Fibroblast of mammary gland (primary cell): Measurements from ENCODE around the gene PLXNA4.
A peak's percentile ranks its signal among the peaks of the same experiment; 100 is the strongest.

Experiments
- DNase-seq: peaks from one replicate; pipeline ENCODE4 v3.0.0-alpha.2; 2010; ENCODE audit warnings: low read depth
- H3K4me3 ChIP-seq: 2 replicates; pipeline ENCODE4 v1.5.1; 2011; ENCODE audit warnings: low read depth, mild to moderate bottlenecking, low read length, moderate library complexity; ENCODE audit not compliant: control insufficient read depth
- CTCF ChIP-seq: conservative IDR thresholded peaks from 2 replicates; pipeline ENCODE4 v1.5.1; 2011; ENCODE audit warnings: low read depth, low read length, inconsistent platforms; ENCODE audit not compliant: control insufficient read depth, insufficient read depth

PLXNA4 gene

GRCh38 chr7:132575982-132576720 is at the start of gene PLXNA4:
PLXNA4 (minus strand) TSS chr7:132576470; CDS start chr7:132508693, 67,777 bp downstream.
- no peak for DNase-seq
- no peak for TF ChIP-seq CTCF
- no peak within 1 kb of the TSS for H3K4me3 ChIP-seq

- no peak overlapping the region for H3K4me3 ChIP-seq
- DNase-seq: no peak
- TF ChIP-seq CTCF: no peak
Observed at GRCh38 chr7:132625651-132626050, 49.4 kb upstream of the PLXNA4 start.

- TF ChIP-seq CTCF: no peak
- no peak for DNase-seq
- no peak overlapping the region for H3K4me3 ChIP-seq
Observed at GRCh38 chr7:132622081-132622480, 45.8 kb upstream of the PLXNA4 start.

GRCh38 chr7:132619967-132620366 is 43.7 kb upstream of the PLXNA4 start:
- no peak overlapping the region for H3K4me3 ChIP-seq
- TF ChIP-seq CTCF: no peak
- DNase-seq: no peak

- TF ChIP-seq CTCF: no peak
- DNase-seq: peak; percentile 24
- no peak overlapping the region for H3K4me3 ChIP-seq
Observed at GRCh38 chr7:132618956-132619305, 42.7 kb upstream of the PLXNA4 start.

- DNase-seq: no peak
- TF ChIP-seq CTCF: no peak
Observed at GRCh38 chr7:132618271-132618955, 42.1 kb upstream of the PLXNA4 start.

More at GRCh38 chr7:132618271-132618955, 42.1 kb upstream of the PLXNA4 start:
- H3K4me3 ChIP-seq: no peak overlapping the region
